PC-9 (cell line): ENCODE data around the gene RUFY4. TPM values are rescaled to one million over a fixed set of nuclear protein-coding genes. Genes with fewer than 3 reads are reported as not detected.

Source experiments
- BruUV-seq: library from RNA; stranded (reverse); fragments of 400-500 nt; replicated peaks from 2 replicates; lab custom pipeline; 2021; lab: Mats Ljungman, UMichigan
- CTCF ChIA-PET: fragments of 300-600 bp; sonication (Branson Sonifier 250); formaldehyde crosslinking; loops from one replicate; lab custom pipeline; 2022; ENCODE audit warnings: antibody characterized with exemption; lab: Charles Lee
- POLR2A ChIA-PET: fragments of 300-600 bp; sonication (Branson Sonifier 250); formaldehyde crosslinking; loops from one replicate; lab custom pipeline; 2022; ENCODE audit warnings: antibody characterized with exemption; ENCODE audit not compliant: unreplicated experiment; lab: Charles Lee
- DNase-seq, 2 experiments: peaks; one replicate each; pipeline versions ENCODE4 v3.0.0 to v3.0.0-alpha.2; 2015 to 2022; ENCODE audit warnings: mixed read lengths in 1 of 2
- H2AFZ ChIP-seq: fragments of 200-600 bp; sonication (generic); 2 replicates; pipeline ENCODE4 v1.8.1; 2017; ENCODE audit warnings: antibody characterized with exemption
- H3F3A ChIP-seq: fragments of 200-600 bp; sonication (generic); 2 replicates; pipeline ENCODE4 v1.8.1; 2017; ENCODE audit warnings: antibody characterized with exemption, mild to moderate bottlenecking, low read depth; ENCODE audit not compliant: insufficient read depth
- H3K27ac ChIP-seq: fragments of 200-600 bp; sonication (generic); 2 replicates; pipeline ENCODE4 v1.6.1; 2016; ENCODE audit warnings: mixed run types
- H3K27me3 ChIP-seq: fragments of 200-600 bp; sonication (generic); 2 replicates; pipeline ENCODE4 v1.6.1; 2016; ENCODE audit warnings: low read depth, mixed run types; ENCODE audit not compliant: insufficient read depth
- H3K36me3 ChIP-seq: fragments of 200-600 bp; sonication (generic); 2 replicates; pipeline ENCODE4 v1.6.1; 2016; ENCODE audit warnings: low read depth, mixed run types
- H3K4me1 ChIP-seq: fragments of 200-600 bp; sonication (generic); replicated peaks from 2 replicates; pipeline ENCODE4 v1.6.1; 2016; ENCODE audit warnings: mixed run types; ENCODE audit not compliant: insufficient read depth
- H3K4me2 ChIP-seq: fragments of 200-600 bp; sonication (generic); 2 replicates; pipeline ENCODE4 v1.6.1; 2017; ENCODE audit warnings: mixed run types
- H3K4me3 ChIP-seq: fragments of 200-600 bp; sonication (generic); 2 replicates; pipeline ENCODE4 v1.6.1; 2016; ENCODE audit warnings: mixed run types
- H3K79me2 ChIP-seq: fragments of 200-600 bp; sonication (generic); 2 replicates; pipeline ENCODE4 v1.6.1; 2017; ENCODE audit warnings: low read depth, mixed run types
- H3K9me2 ChIP-seq: fragments of 200-600 bp; sonication (generic); 2 replicates; pipeline ENCODE4 v1.8.1; 2017; ENCODE audit warnings: mild to moderate bottlenecking; ENCODE audit not compliant: insufficient read depth
- H3K9me3 ChIP-seq: fragments of 200-600 bp; sonication (generic); 2 replicates; pipeline ENCODE4 v1.8.1; 2016; ENCODE audit warnings: low read depth; ENCODE audit not compliant: insufficient read depth
- H4K20me1 ChIP-seq: fragments of 200-600 bp; sonication (generic); 2 replicates; pipeline ENCODE4 v1.8.1; 2017; ENCODE audit not compliant: insufficient read depth
- CTCF ChIP-seq: fragments of 200-600 bp; sonication (generic); conservative IDR thresholded peaks from 2 replicates; pipeline ENCODE4 v1.6.1; 2017; ENCODE audit warnings: mixed run types, antibody characterized with exemption, mild to moderate bottlenecking, moderate library complexity
- EZH2 ChIP-seq: fragments of 200-600 bp; sonication (generic); IDR thresholded peaks from 2 replicates; pipeline ENCODE4 v1.8.0; 2017; ENCODE audit warnings: antibody characterized with exemption, low read depth
- intact Hi-C: fragments of 100-400 bp; cut with micrococcal nuclease; formaldehyde crosslinking; loops from one replicate; pipeline ENCODE4 v1.10.0; 2022; ENCODE audit not compliant: unreplicated experiment
- total RNA-seq: library from RNA; stranded (reverse); gene quantifications from 2 replicates; pipeline ENCODE4 v1.2.3, GENCODE V29; 2021

The RUFY4 gene
- total RNA-seq, 1 experiment from 2014 or later: not detected

- CTCF ChIA-PET: no interaction called here
These were observed 39.4 kb upstream of the RUFY4 start for GRCh38 chr2:218029366-218030360.

GRCh38 chr2:218030409-218031195 is 38.5 kb upstream of the RUFY4 start:
- H3K4me2 ChIP-seq: no peak overlapping the region
- H3K4me3 ChIP-seq: no peak overlapping the region
- intact Hi-C loops: loop anchor here (5.0 kb wide), 1 partner anchor 37 kb away; the partner anchor contains the start of gene RUFY4
- ChIA-PET CTCF (no interaction called here), POLR2A (no interaction called here)
- TF ChIP-seq EZH2 (no peak), CTCF (no peak)
- no peaks in the 10 kb centered on the region for H3K36me3 ChIP-seq
- H3K79me2 ChIP-seq: no peaks in the 10 kb centered on the region
- no peak overlapping the region for H2AFZ ChIP-seq
- H3K27me3 ChIP-seq: peaks cover 15% of the 10 kb centered on the region; the same call in 1 of the 2 replicates
- H3F3A ChIP-seq: no peaks in the 10 kb centered on the region
- H3K27ac ChIP-seq: no peak overlapping the region
- no peaks in the 10 kb centered on the region for H4K20me1 ChIP-seq
- no peaks in the 10 kb centered on the region for H3K4me1 ChIP-seq
- BruUV-seq: no TSS peak
- no peak for DNase-seq
- no peaks in the 10 kb centered on the region for H3K9me2 ChIP-seq
- no peaks in the 10 kb centered on the region for H3K9me3 ChIP-seq

More at GRCh38 chr2:218029366-218030360, 39.4 kb upstream of the RUFY4 start:
- Histone ChIP-seq H4K20me1 (no peaks in the 10 kb centered on the region), H3K4me3 (no peak overlapping the region), H3K79me2 (no peaks in the 10 kb centered on the region), H3K4me2 (no peak overlapping the region), H3K27ac (no peak overlapping the region), H3K4me1 (no peaks in the 10 kb centered on the region), H3K9me3 (no peaks in the 10 kb centered on the region), H3F3A (no peaks in the 10 kb centered on the region), H3K36me3 (no peaks in the 10 kb centered on the region), H3K9me2 (no peaks in the 10 kb centered on the region), H3K27me3 (peaks cover 15% of the 10 kb centered on the region; the same call in 1 of the 2 replicates), H2AFZ (no peak overlapping the region)
- intact Hi-C loops: loop anchor here (5.0 kb wide), 1 partner anchor 38 kb away; the partner anchor contains the start of gene RUFY4
- no peak for DNase-seq
- POLR2A ChIA-PET: no interaction called here
- no peak for TF ChIP-seq EZH2
- no peak for TF ChIP-seq CTCF
- BruUV-seq: no TSS peak

DNA sequence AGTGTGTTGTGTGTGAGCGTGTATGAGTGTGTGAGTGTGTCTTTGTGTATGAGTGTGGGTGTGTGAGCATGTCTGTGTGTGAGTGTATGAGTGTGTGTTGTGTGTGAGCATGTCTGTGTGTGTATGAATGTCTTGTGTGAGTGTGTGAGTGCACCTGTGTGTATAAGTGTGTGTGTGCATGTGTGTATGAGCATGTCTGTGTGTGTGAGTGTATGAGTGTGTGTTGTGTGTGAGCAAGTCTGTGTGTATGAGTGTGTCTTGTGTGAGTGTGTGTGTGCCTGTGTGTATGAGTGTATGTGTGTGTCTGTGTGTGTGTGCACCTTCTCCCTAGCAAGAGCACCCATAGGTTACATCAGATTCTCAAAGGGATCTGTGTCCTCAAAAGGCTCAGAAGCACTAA is 37.8 kb upstream of the RUFY4 start:
- no peaks in the 10 kb centered on the region for H3K9me3 ChIP-seq
- no peak overlapping the region for H3K4me3 ChIP-seq
- POLR2A ChIA-PET: no interaction called here
- BruUV-seq: no TSS peak
- H3K27me3 ChIP-seq: peaks cover 16% of the 10 kb centered on the region; the same call in 1 of the 2 replicates
- H3K36me3 ChIP-seq: no peaks in the 10 kb centered on the region
- no peak for DNase-seq
- no peaks in the 10 kb centered on the region for H3K9me2 ChIP-seq
- no peaks in the 10 kb centered on the region for H3F3A ChIP-seq
- CTCF ChIA-PET: no interaction called here
- no peak overlapping the region for H3K27ac ChIP-seq
- no peak overlapping the region for H2AFZ ChIP-seq
- H4K20me1 ChIP-seq: no peaks in the 10 kb centered on the region
- intact Hi-C loops: loop anchor here (5.0 kb wide), 1 partner anchor 36 kb away; the partner anchor contains the start of gene RUFY4
- TF ChIP-seq EZH2 (no peak), CTCF (no peak)
- H3K79me2 ChIP-seq: no peaks in the 10 kb centered on the region
- H3K4me1 ChIP-seq: no peaks in the 10 kb centered on the region
- no peak overlapping the region for H3K4me2 ChIP-seq
